Mesendoderm (in vitro differentiated cells): Measurements from ENCODE around the gene C6orf163.

Experiments used
- DNase-seq: peaks from one replicate; pipeline ENCODE4 v3.0.0; 2013
- H2AK5ac ChIP-seq: 2 replicates; pipeline ENCODE4 v1.6.1; 2013; ENCODE audit warnings: low read length, inconsistent platforms
- H2BK120ac ChIP-seq: 2 replicates; pipeline ENCODE4 v1.6.1; 2013; ENCODE audit warnings: low read depth, mild to moderate bottlenecking, low read length, moderate library complexity, mixed read lengths
- H2BK15ac ChIP-seq: replicated peaks from 2 replicates; pipeline ENCODE4 v1.6.1; 2013; ENCODE audit warnings: low read depth, mild to moderate bottlenecking, moderate library complexity
- H2BK5ac ChIP-seq: 2 replicates; pipeline ENCODE4 v1.6.1; 2013; ENCODE audit warnings: low read length, inconsistent platforms
- H3K18ac ChIP-seq: 2 replicates; pipeline ENCODE4 v1.6.1; 2013; ENCODE audit warnings: mild to moderate bottlenecking, low read length, mixed read lengths
- H3K23ac ChIP-seq: one replicate; pipeline ENCODE4 v1.6.1; 2013; ENCODE audit warnings: low read length
- H3K27ac ChIP-seq: 2 replicates; pipeline ENCODE4 v1.5.1; 2013; ENCODE audit warnings: low read depth, mild to moderate bottlenecking, inconsistent platforms, low read length, moderate library complexity
- H3K27me3 ChIP-seq: 2 replicates; pipeline ENCODE4 v1.6.1; 2013; ENCODE audit warnings: low read length, control low read depth, mild to moderate bottlenecking, inconsistent platforms; ENCODE audit not compliant: insufficient read depth, poor library complexity
- H3K36me3 ChIP-seq: 2 replicates; pipeline ENCODE4 v1.6.1; 2013; ENCODE audit warnings: low read length, inconsistent platforms; ENCODE audit not compliant: control insufficient read depth, insufficient read depth
- H3K4ac ChIP-seq: one replicate; pipeline ENCODE4 v1.6.1; 2013; ENCODE audit warnings: low read depth, mild to moderate bottlenecking, low read length, moderate library complexity
- H3K4me1 ChIP-seq: 2 replicates; pipeline ENCODE4 v1.6.1; 2013; ENCODE audit warnings: low read depth, low read length, inconsistent platforms; ENCODE audit not compliant: control insufficient read depth
- H3K4me2 ChIP-seq: 2 replicates; pipeline ENCODE4 v1.6.1; 2013; ENCODE audit warnings: low read length
- H3K4me3 ChIP-seq: 2 replicates; pipeline ENCODE4 v1.5.1; 2013; ENCODE audit warnings: mild to moderate bottlenecking, low read length
- H3K56ac ChIP-seq: one replicate; pipeline ENCODE4 v1.6.1; 2013; ENCODE audit warnings: low read length
- H3K79me1 ChIP-seq: 2 replicates; pipeline ENCODE4 v1.6.1; 2013; ENCODE audit warnings: low read length, inconsistent platforms
- H3K79me2 ChIP-seq: 2 replicates; pipeline ENCODE4 v1.6.1; 2013; ENCODE audit warnings: mild to moderate bottlenecking, low read length; ENCODE audit not compliant: control insufficient read depth, insufficient read depth
- H3K9ac ChIP-seq: 2 replicates; pipeline ENCODE4 v1.6.1; 2013; ENCODE audit warnings: low read length, inconsistent platforms
- H4K5ac ChIP-seq: one replicate; pipeline ENCODE4 v1.6.1; 2013; ENCODE audit warnings: low read length
- H4K8ac ChIP-seq: one replicate; pipeline ENCODE4 v1.6.1; 2013; ENCODE audit warnings: low read depth, mild to moderate bottlenecking, control low read depth, low read length, moderate library complexity
- WGBS: extraction: QIAGEN DNeasy Blood & Tissue Kit; methylation state at CpG from one replicate; pipeline ENCODE4 v1.1.7; 2013; ENCODE audit warnings: low lambda C conversion rate, missing lambda C conversion rate; ENCODE audit not compliant: insufficient coverage; ENCODE audit errors: extremely low coverage; 5-methylcytosine and 5-hydroxymethylcytosine counted together

The C6orf163 gene

GRCh38 chr6:87375315-87375714 lies 30.7 kb downstream of the C6orf163 start:
- Histone ChIP-seq H2BK5ac (no peak overlapping the region), H2BK15ac (no peak overlapping the region), H3K79me1 (no peaks in the 10 kb centered on the region), H3K56ac (no peak overlapping the region), H3K4me2 (no peak overlapping the region), H3K23ac (no peak overlapping the region), H4K8ac (no peak overlapping the region), H4K5ac (no peak overlapping the region), H3K36me3 (no peaks in the 10 kb centered on the region), H3K4me1 (no peaks in the 10 kb centered on the region), H3K79me2 (no peaks in the 10 kb centered on the region), H3K4me3 (no peak overlapping the region), H3K4ac (no peak overlapping the region), H2BK120ac (no peak overlapping the region), H2AK5ac (no peak overlapping the region), H3K18ac (no peak overlapping the region), H3K9ac (no peak overlapping the region), H3K27me3 (no peaks in the 10 kb centered on the region), H3K27ac (no peak overlapping the region)
- DNase-seq, result no peak
- WGBS, result no CpG with 5 or more reads among the region's 2 CpGs

GRCh38 chr6:87376643-87377042 lies 32.0 kb downstream of the C6orf163 start:
- Histone ChIP-seq H3K4me2 (no peak overlapping the region), H3K79me2 (no peaks in the 10 kb centered on the region), H3K36me3 (no peaks in the 10 kb centered on the region), H2AK5ac (no peak overlapping the region), H3K4ac (no peak overlapping the region), H3K56ac (no peak overlapping the region), H3K9ac (no peak overlapping the region), H3K4me1 (no peaks in the 10 kb centered on the region), H3K79me1 (no peaks in the 10 kb centered on the region), H3K4me3 (no peak overlapping the region), H3K27ac (no peak overlapping the region), H2BK15ac (no peak overlapping the region), H2BK5ac (no peak overlapping the region), H2BK120ac (no peak overlapping the region), H4K8ac (no peak overlapping the region), H4K5ac (no peak overlapping the region), H3K23ac (no peak overlapping the region), H3K27me3 (no peaks in the 10 kb centered on the region), H3K18ac (no peak overlapping the region)
- no peak for DNase-seq
- no CpG with 5 or more reads among the region's 2 CpGs for WGBS

GRCh38 chr6:87378947-87379346 lies 34.3 kb downstream of the C6orf163 start:
- Histone ChIP-seq H2BK5ac (no peak overlapping the region), H3K4me2 (no peak overlapping the region), H3K79me2 (no peaks in the 10 kb centered on the region), H3K56ac (no peak overlapping the region), H4K5ac (no peak overlapping the region), H2AK5ac (no peak overlapping the region), H3K18ac (no peak overlapping the region), H2BK15ac (no peak overlapping the region), H4K8ac (no peak overlapping the region), H3K4ac (no peak overlapping the region), H3K4me3 (no peak overlapping the region), H3K4me1 (no peaks in the 10 kb centered on the region), H3K27me3 (no peaks in the 10 kb centered on the region), H3K36me3 (no peaks in the 10 kb centered on the region), H3K9ac (no peak overlapping the region), H3K23ac (no peak overlapping the region), H2BK120ac (no peak overlapping the region), H3K79me1 (no peaks in the 10 kb centered on the region), H3K27ac (no peak overlapping the region)
- no peak for DNase-seq
- WGBS, result no CpG with 5 or more reads among the region's 4 CpGs

GRCh38 chr6:87382861-87383260 lies 38.2 kb downstream of the C6orf163 start:
- no peak overlapping the region for H3K18ac ChIP-seq
- no peak overlapping the region for H2AK5ac ChIP-seq
- H3K27ac ChIP-seq, result no peak overlapping the region
- H4K5ac ChIP-seq, result no peak overlapping the region
- H2BK120ac ChIP-seq, result no peak overlapping the region
- no peak overlapping the region for H3K9ac ChIP-seq
- H3K36me3 ChIP-seq, result no peaks in the 10 kb centered on the region
- H3K4me1 ChIP-seq, result no peaks in the 10 kb centered on the region
- WGBS, result no CpG with 5 or more reads among the region's 5 CpGs
- H3K4me2 ChIP-seq, result no peak overlapping the region
- no peak overlapping the region for H4K8ac ChIP-seq
- H3K56ac ChIP-seq, result no peak overlapping the region
- no peak overlapping the region for H3K4ac ChIP-seq
- H3K4me3 ChIP-seq, result no peak overlapping the region
- no peak overlapping the region for H2BK15ac ChIP-seq
- no peaks in the 10 kb centered on the region for H3K79me1 ChIP-seq
- no peak overlapping the region for H3K23ac ChIP-seq
- H3K79me2 ChIP-seq, result no peaks in the 10 kb centered on the region
- no peak overlapping the region for H2BK5ac ChIP-seq
- DNase-seq, result no peak
- no peaks in the 10 kb centered on the region for H3K27me3 ChIP-seq

GRCh38 chr6:87384038-87384437 lies 39.4 kb downstream of the C6orf163 start:
- H3K27ac ChIP-seq, result no peak overlapping the region
- H3K36me3 ChIP-seq, result no peaks in the 10 kb centered on the region
- no peak overlapping the region for H2BK15ac ChIP-seq
- H3K23ac ChIP-seq, result no peak overlapping the region
- H3K9ac ChIP-seq, result no peak overlapping the region
- DNase-seq, result no peak
- H3K27me3 ChIP-seq, result no peaks in the 10 kb centered on the region
- H3K18ac ChIP-seq, result no peak overlapping the region
- H3K4ac ChIP-seq, result no peak overlapping the region
- no peaks in the 10 kb centered on the region for H3K79me1 ChIP-seq
- H3K4me1 ChIP-seq, result no peaks in the 10 kb centered on the region
- WGBS, result no CpG with 5 or more reads among the region's 1 CpG
- H4K5ac ChIP-seq, result no peak overlapping the region
- no peak overlapping the region for H4K8ac ChIP-seq
- H3K79me2 ChIP-seq, result no peaks in the 10 kb centered on the region
- H3K56ac ChIP-seq, result no peak overlapping the region
- no peak overlapping the region for H3K4me2 ChIP-seq
- no peak overlapping the region for H2BK120ac ChIP-seq
- H2AK5ac ChIP-seq, result no peak overlapping the region
- H2BK5ac ChIP-seq, result no peak overlapping the region
- H3K4me3 ChIP-seq, result no peak overlapping the region

GRCh38 chr6:87384449-87384848 lies 39.8 kb downstream of the C6orf163 start:
- Histone ChIP-seq H3K27me3 (no peaks in the 10 kb centered on the region), H2BK15ac (no peak overlapping the region), H3K4me2 (no peak overlapping the region), H3K27ac (no peak overlapping the region), H4K5ac (no peak overlapping the region), H3K4me1 (no peaks in the 10 kb centered on the region), H3K4me3 (no peak overlapping the region), H3K79me2 (no peaks in the 10 kb centered on the region), H3K23ac (no peak overlapping the region), H3K9ac (no peak overlapping the region), H3K79me1 (no peaks in the 10 kb centered on the region), H3K18ac (no peak overlapping the region), H2AK5ac (no peak overlapping the region), H4K8ac (no peak overlapping the region), H2BK120ac (no peak overlapping the region), H3K36me3 (no peaks in the 10 kb centered on the region), H3K4ac (no peak overlapping the region), H3K56ac (no peak overlapping the region), H2BK5ac (no peak overlapping the region)
- no peak for DNase-seq
- WGBS, result no CpG with 5 or more reads among the region's 3 CpGs
